ENCODE results near the gene MAP2.

DNA sequence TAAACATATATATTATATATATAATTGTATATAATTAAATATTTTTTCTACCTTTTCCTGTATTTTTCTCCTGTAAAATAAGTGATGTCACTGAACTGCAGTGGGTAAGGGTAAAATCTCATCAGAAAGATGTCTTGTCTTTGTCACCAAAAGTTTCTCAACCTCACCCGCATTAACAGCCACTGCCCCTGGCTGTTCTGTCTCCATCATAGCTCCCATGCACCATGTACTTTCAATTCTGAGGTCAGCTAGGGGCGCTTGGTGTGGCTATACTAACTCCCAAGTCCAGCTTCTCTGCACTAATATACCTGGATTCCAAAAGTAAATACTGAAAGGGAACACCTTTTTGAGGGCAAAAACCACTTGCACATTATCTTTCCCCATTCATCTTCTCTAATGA is 46.6 kb downstream of the MAP2 start:
- TF ChIP-seq, protein P1, sequence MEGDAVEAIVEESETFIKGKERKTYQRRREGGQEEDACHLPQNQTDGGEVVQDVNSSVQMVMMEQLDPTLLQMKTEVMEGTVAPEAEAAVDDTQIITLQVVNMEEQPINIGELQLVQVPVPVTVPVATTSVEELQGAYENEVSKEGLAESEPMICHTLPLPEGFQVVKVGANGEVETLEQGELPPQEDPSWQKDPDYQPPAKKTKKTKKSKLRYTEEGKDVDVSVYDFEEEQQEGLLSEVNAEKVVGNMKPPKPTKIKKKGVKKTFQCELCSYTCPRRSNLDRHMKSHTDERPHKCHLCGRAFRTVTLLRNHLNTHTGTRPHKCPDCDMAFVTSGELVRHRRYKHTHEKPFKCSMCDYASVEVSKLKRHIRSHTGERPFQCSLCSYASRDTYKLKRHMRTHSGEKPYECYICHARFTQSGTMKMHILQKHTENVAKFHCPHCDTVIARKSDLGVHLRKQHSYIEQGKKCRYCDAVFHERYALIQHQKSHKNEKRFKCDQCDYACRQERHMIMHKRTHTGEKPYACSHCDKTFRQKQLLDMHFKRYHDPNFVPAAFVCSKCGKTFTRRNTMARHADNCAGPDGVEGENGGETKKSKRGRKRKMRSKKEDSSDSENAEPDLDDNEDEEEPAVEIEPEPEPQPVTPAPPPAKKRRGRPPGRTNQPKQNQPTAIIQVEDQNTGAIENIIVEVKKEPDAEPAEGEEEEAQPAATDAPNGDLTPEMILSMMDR (IDR thresholded peaks at IDR 0.05; ENCODE audit: low read depth, low read length, missing input control) = no peak
- TF ChIP-seq, protein P2, sequence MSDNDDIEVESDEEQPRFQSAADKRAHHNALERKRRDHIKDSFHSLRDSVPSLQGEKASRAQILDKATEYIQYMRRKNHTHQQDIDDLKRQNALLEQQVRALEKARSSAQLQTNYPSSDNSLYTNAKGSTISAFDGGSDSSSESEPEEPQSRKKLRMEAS (IDR thresholded peaks at IDR 0.05) = no peak
- TF ChIP-seq TAF1 (conservative IDR thresholded peaks at IDR 0.05) = no peak
- TF ChIP-seq, protein P3, sequence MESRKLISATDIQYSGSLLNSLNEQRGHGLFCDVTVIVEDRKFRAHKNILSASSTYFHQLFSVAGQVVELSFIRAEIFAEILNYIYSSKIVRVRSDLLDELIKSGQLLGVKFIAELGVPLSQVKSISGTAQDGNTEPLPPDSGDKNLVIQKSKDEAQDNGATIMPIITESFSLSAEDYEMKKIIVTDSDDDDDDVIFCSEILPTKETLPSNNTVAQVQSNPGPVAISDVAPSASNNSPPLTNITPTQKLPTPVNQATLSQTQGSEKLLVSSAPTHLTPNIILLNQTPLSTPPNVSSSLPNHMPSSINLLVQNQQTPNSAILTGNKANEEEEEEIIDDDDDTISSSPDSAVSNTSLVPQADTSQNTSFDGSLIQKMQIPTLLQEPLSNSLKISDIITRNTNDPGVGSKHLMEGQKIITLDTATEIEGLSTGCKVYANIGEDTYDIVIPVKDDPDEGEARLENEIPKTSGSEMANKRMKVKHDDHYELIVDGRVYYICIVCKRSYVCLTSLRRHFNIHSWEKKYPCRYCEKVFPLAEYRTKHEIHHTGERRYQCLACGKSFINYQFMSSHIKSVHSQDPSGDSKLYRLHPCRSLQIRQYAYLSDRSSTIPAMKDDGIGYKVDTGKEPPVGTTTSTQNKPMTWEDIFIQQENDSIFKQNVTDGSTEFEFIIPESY (IDR thresholded peaks at IDR 0.05) = no peak
- TF ChIP-seq YY1 (IDR thresholded peaks at IDR 0.05) = no peak
- TF ChIP-seq, protein P4, sequence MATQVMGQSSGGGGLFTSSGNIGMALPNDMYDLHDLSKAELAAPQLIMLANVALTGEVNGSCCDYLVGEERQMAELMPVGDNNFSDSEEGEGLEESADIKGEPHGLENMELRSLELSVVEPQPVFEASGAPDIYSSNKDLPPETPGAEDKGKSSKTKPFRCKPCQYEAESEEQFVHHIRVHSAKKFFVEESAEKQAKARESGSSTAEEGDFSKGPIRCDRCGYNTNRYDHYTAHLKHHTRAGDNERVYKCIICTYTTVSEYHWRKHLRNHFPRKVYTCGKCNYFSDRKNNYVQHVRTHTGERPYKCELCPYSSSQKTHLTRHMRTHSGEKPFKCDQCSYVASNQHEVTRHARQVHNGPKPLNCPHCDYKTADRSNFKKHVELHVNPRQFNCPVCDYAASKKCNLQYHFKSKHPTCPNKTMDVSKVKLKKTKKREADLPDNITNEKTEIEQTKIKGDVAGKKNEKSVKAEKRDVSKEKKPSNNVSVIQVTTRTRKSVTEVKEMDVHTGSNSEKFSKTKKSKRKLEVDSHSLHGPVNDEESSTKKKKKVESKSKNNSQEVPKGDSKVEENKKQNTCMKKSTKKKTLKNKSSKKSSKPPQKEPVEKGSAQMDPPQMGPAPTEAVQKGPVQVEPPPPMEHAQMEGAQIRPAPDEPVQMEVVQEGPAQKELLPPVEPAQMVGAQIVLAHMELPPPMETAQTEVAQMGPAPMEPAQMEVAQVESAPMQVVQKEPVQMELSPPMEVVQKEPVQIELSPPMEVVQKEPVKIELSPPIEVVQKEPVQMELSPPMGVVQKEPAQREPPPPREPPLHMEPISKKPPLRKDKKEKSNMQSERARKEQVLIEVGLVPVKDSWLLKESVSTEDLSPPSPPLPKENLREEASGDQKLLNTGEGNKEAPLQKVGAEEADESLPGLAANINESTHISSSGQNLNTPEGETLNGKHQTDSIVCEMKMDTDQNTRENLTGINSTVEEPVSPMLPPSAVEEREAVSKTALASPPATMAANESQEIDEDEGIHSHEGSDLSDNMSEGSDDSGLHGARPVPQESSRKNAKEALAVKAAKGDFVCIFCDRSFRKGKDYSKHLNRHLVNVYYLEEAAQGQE (IDR thresholded peaks at IDR 0.05) = no peak
- TF ChIP-seq FOXA1 (IDR thresholded peaks at IDR 0.05) = no peak
- no peak for TF ChIP-seq RAD21 (IDR thresholded peaks at IDR 0.05)
- TF ChIP-seq GABPA (IDR thresholded peaks at IDR 0.05 in 1 of 2, conservative IDR thresholded peaks at IDR 0.05 in 1 of 2) = no peak

All from liver (tissue), 3 donors.